Subcutaneous adipose tissue (tissue), 4 donors: Measurements from ENCODE around the gene PRPF31. TPM values are rescaled to one million over a fixed set of nuclear protein-coding genes. Genes with fewer than 3 reads are reported as not detected.

Experiments used
- CTCF ChIP-seq: fragments of 450-650 bp; IDR thresholded peaks from one replicate; pipeline ENCODE4 v1.5.1; 2016; ENCODE audit warnings: low read depth, mild to moderate bottlenecking, control low read depth, antibody characterized with exemption, moderate library complexity
- total RNA-seq, 4 donors: library from RNA; depleted of rRNA; stranded (reverse); fragments of >200 nt; gene quantifications; one replicate each; pipeline ENCODE4 v1.1.0, GENCODE V29; 2016

Gene PRPF31
- total RNA-seq, 4 donors from 2014 or later, result 26.6 to 43.6 (median 36.9) TPM

DNA sequence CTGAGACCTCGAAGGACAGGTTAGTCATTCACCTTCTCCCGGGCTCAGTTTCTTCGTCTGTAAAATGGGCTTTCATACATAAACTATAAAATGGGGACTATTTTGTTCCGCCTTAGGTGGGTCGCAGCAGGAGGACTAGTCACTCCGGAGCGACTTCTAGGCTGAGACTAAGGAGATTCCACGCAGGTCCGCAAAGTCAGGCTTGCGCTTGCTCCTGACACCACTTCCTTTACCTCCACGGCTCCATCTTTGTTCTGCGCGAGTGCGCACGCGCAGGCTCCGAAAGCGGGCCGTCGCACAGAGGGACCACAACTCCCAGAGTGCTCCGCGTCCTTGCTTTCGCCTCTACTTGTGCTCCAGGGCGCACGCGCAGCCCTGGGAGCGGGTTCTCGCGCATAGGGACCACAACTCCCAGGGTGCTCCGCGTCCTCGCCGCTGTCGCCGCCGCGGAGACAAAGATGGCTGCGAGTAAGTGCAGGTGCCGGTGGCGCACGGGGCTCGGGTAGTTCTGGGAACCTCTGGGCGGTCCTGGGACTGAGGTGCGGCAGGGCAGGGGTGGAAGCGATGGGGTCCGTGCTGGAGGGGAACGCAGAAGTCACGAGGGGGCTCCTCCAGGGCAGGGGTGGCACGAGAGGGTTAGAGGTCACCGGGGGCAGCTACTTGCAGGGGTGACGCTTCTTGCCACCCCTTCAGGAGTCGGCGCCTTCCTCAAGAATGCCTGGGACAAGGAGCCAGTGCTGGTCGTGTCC, 13.0 kb upstream of the PRPF31 start, which contains the start of gene NDUFA3:
NDUFA3 (plus strand) TSS at position 435 of the 749 bp plus-strand sequence; CDS start at position 459, 24 bp downstream.
- TF ChIP-seq CTCF, result no peak

- no peak for TF ChIP-seq CTCF
Measured at GRCh38 chr19:54104998-54105715, 10.4 kb upstream of the PRPF31 start.

DNA sequence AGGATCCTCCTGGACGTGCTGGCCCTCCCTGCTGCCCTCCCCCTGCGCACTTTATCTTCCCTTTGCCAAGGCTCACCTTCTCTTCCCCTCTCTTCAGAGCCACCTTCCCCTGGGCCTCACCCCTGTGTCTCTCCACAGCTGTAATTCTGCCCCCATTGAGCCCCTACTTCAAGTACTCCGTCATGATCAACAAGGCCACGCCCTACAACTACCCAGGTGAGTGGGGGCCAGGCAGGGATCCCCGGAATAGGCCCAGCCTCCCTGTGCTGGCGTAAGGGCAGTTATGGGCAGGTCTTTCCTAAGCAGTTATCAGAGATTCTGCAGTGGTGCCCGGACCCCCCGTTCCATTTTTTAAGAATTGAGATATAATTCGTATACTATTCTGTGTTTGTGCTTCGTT, 9.8 kb upstream of the PRPF31 start:
- no peak for TF ChIP-seq CTCF

DNA sequence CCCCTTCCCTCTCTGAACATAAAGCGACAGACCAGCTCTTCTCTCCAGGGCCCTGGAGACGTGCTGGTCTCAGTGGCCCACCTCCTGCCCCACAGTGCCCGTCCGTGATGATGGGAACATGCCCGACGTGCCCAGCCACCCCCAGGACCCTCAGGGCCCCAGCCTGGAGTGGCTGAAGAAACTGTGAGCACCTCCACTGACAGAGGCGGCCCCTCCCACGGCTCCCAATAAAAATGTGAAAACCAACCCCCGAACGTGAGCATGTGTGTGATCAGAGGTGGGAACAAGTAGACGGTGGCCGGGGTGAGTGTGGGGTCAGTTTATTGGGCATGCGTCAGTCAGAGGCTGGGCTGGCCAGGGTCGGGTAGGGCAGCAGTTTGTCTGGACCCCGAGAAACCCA, 8.8 kb upstream of the PRPF31 start:
- no peak for TF ChIP-seq CTCF

DNA sequence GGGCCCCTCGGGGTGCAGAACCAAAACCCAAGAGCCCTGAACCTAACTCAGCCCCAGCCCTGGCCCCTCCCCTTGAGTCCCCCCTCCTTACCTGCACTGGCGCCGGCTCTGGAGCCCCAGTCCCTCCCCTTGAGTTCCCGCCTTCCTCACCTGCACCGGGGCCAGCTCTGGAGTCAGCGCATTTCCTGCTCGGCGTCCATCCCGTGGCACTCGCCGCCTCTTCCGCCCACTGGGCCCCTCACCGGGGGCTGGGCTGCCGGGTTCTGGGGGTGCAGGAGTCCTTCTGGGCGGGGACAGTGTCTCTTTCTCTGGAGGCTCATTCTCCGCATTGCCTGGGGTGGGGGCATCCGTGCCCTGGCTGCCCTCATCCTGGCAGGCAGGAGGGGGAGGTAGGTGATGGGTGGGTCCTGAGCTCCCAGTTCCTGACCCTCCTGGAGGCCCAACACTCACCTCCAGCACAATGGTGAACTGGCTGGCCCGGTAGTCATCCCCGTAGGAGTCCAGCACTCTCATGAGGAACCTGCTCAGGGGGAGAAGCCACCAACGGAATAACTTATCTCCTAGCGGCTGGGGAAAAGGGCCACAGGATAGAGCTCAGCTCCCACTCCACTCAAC, 7.6 kb upstream of the PRPF31 start:
- no peak for TF ChIP-seq CTCF

GRCh38 chr19:54108496-54108895, 7.1 kb upstream of the PRPF31 start:
- TF ChIP-seq CTCF, result no peak

- TF ChIP-seq CTCF, result no peak
Measured at GRCh38 chr19:54109651-54110050, 5.9 kb upstream of the PRPF31 start.
